Right lobe of liver (tissue), 4 donors: ENCODE measurements around the gene SEMA3C.

Experiments
- POLR2A ChIP-seq: fragments of 450-650 bp; IDR thresholded peaks from one replicate; pipeline ENCODE4 v1.6.1; 2017; ENCODE audit warnings: antibody characterized with exemption, mild to moderate bottlenecking
- TF ChIP-seq, protein P1 (sequence below), 4 donors: fragments of 200-600 bp in 3 of 4; fragments of 450-650 bp in 1 of 4; IDR thresholded peaks; one replicate each; pipeline versions ENCODE4 v1.5.1 to v1.8.0; 2016 to 2022; ENCODE audit warnings: antibody characterized with exemption in 4 of 4, mild to moderate bottlenecking in 2 of 4
- donor health status: DM: no; HTN: no; CAD: no.
- donor health status: DM: no; HTN: no; CAD: no.
- donor health status: DM: no; HTN: yes; CAD: no.

DNA sequence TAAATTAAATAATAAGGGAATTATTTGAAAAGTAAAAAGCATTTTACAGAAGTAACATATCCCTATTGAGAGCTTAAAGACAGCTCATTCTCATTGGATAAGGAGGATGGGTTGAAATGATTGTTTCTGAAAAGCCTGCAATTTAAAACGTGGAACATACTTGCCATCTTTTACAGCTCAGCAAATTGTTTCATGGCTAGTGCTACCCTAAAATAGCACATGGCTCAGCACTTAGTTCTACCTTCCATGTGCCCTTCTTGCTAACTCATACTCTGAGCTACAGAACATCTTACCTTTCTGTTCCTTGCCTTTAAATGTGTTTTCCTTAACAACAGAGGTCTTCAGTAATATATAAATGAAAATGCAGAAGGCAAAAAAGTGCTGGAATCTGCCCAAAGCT is 8.6 kb downstream of the SEMA3C start:
- TF ChIP-seq, protein P1, sequence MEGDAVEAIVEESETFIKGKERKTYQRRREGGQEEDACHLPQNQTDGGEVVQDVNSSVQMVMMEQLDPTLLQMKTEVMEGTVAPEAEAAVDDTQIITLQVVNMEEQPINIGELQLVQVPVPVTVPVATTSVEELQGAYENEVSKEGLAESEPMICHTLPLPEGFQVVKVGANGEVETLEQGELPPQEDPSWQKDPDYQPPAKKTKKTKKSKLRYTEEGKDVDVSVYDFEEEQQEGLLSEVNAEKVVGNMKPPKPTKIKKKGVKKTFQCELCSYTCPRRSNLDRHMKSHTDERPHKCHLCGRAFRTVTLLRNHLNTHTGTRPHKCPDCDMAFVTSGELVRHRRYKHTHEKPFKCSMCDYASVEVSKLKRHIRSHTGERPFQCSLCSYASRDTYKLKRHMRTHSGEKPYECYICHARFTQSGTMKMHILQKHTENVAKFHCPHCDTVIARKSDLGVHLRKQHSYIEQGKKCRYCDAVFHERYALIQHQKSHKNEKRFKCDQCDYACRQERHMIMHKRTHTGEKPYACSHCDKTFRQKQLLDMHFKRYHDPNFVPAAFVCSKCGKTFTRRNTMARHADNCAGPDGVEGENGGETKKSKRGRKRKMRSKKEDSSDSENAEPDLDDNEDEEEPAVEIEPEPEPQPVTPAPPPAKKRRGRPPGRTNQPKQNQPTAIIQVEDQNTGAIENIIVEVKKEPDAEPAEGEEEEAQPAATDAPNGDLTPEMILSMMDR (IDR thresholded peaks at IDR 0.05), result no peak
- TF ChIP-seq POLR2A, result no peak
